Measurements from ENCODE around the gene LHPP. TPM values are rescaled to one million over a fixed set of nuclear protein-coding genes. Genes with fewer than 3 reads are reported as not detected.

Gene LHPP
- total and polyA plus RNA-seq, 8 donors, result 8.5 to 48.7 (median 17.0) TPM

GRCh38 chr10:124577651-124578050 is 116.0 kb downstream of the LHPP start:
- no peak for DNase-seq
- Histone ChIP-seq H3K4me1 (no peaks in the 10 kb centered on the region), H3K4me3 (no peak overlapping the region), H3K9me3 (no peaks in the 10 kb centered on the region), H3K36me3 (no peaks in the 10 kb centered on the region), H3K27me3 (no peaks in the 10 kb centered on the region), H3K27ac (no peak overlapping the region)
- WGBS, 5 donors, result 83 to 94% (median 90%) methylated on average over 1 to 3 of the region's 3 CpGs
- TF ChIP-seq POLR2A (IDR thresholded peaks at IDR 0.05) (no peak), POLR2AphosphoS5 (IDR thresholded peaks at IDR 0.05) (no peak), CTCF (IDR thresholded peaks at IDR 0.05) (no peak), EP300 (IDR thresholded peaks at IDR 0.05) (no peak)
- intact Hi-C loops (cut with DNase I; ENCODE audit: low total_unique reads), result no loop called here

GRCh38 chr10:124578231-124579010 is 116.8 kb downstream of the LHPP start:
- no peaks in the 10 kb centered on the region for H3K27me3 ChIP-seq
- H3K36me3 ChIP-seq, result no peaks in the 10 kb centered on the region
- no peak overlapping the region for H3K4me3 ChIP-seq
- WGBS, 5 donors, result 83 to 94% (median 91%) methylated on average over 14 to 23 of the region's 23 CpGs
- H3K27ac ChIP-seq, result no peak overlapping the region
- TF ChIP-seq POLR2AphosphoS5 (IDR thresholded peaks at IDR 0.05), result no peak
- TF ChIP-seq EP300 (IDR thresholded peaks at IDR 0.05), result no peak
- no peak for TF ChIP-seq POLR2A (IDR thresholded peaks at IDR 0.05)
- no peak for TF ChIP-seq CTCF (IDR thresholded peaks at IDR 0.05)
- intact Hi-C loops (cut with DNase I; ENCODE audit: low total_unique reads), result no loop called here
- DNase-seq, result no peak
- H3K4me1 ChIP-seq, result no peaks in the 10 kb centered on the region
- H3K9me3 ChIP-seq, result no peaks in the 10 kb centered on the region

- no peak overlapping the region for H3K27ac ChIP-seq
- no peaks in the 10 kb centered on the region for H3K36me3 ChIP-seq
- no peaks in the 10 kb centered on the region for H3K4me1 ChIP-seq
- no peaks in the 10 kb centered on the region for H3K27me3 ChIP-seq
- H3K9me3 ChIP-seq, result no peaks in the 10 kb centered on the region
- DNase-seq, result no peak
- intact Hi-C loops (cut with DNase I; ENCODE audit: low total_unique reads), result no loop called here
- TF ChIP-seq CTCF (IDR thresholded peaks at IDR 0.05), result no peak
- TF ChIP-seq EP300 (IDR thresholded peaks at IDR 0.05), result no peak
- TF ChIP-seq POLR2AphosphoS5 (IDR thresholded peaks at IDR 0.05), result no peak
- TF ChIP-seq POLR2A (IDR thresholded peaks at IDR 0.05), result no peak
- H3K4me3 ChIP-seq, result no peak overlapping the region
- WGBS, 5 donors, result 79 to 93% (median 83%) methylated on average over 3 to 16 of the region's 16 CpGs
Observed at GRCh38 chr10:124579011-124579399, 117.4 kb downstream of the LHPP start.

- 87 to 98% (median 96%) methylated on average over 3 of the region's 3 CpGs for WGBS, 5 donors
- Histone ChIP-seq H3K27me3 (no peaks in the 10 kb centered on the region), H3K4me1 (peaks cover 12 to 27% (median 20%) of the 10 kb centered on the region in 4 donors), H3K9me3 (no peaks in the 10 kb centered on the region), H3K4me3 (no peak overlapping the region), H3K36me3 (no peaks in the 10 kb centered on the region), H3K27ac (no peak overlapping the region)
- TF ChIP-seq POLR2A (IDR thresholded peaks at IDR 0.05) (no peak), CTCF (IDR thresholded peaks at IDR 0.05) (no peak), EP300 (IDR thresholded peaks at IDR 0.05) (no peak), POLR2AphosphoS5 (IDR thresholded peaks at IDR 0.05) (no peak)
- intact Hi-C loops (cut with DNase I; ENCODE audit: low total_unique reads), result no loop called here
- no peak for DNase-seq
Observed at GRCh38 chr10:124586142-124586541, 124.5 kb downstream of the LHPP start.
